HepG2 (cell line): ENCODE results near the gene INAFM1. TPM values are rescaled to one million over a fixed set of nuclear protein-coding genes. Genes with fewer than 3 reads are reported as not detected.

Source experiments
- ATAD3A ChIP-seq: sonication (generic); formaldehyde crosslinking; IDR thresholded peaks from 2 replicates; pipeline ENCODE4 v1.4.0; 2020; ENCODE audit warnings: missing genetic modification reagents
- CHCHD3 ChIP-seq: sonication (generic); formaldehyde crosslinking; IDR thresholded peaks from 2 replicates; pipeline ENCODE4 v1.8.0; 2022; ENCODE audit warnings: mild to moderate bottlenecking, missing genetic modification reagents, moderate library complexity
- EHMT2 ChIP-seq: fragments of 200-600 bp; sonication (generic); IDR thresholded peaks from 2 replicates; pipeline ENCODE4 v1.7.0; 2017; ENCODE audit warnings: antibody characterized with exemption, low read depth, low read length, borderline replicate concordance
- GMEB2 ChIP-seq: IDR thresholded peaks from 2 replicates; pipeline ENCODE4 v1.6.1; 2016; ENCODE audit warnings: missing biosample characterization, missing genetic modification reagents, low read depth
- GPN1 ChIP-seq: sonication (generic); formaldehyde crosslinking; IDR thresholded peaks from 2 replicates; pipeline ENCODE4 v1.5.1; 2020; ENCODE audit warnings: missing genetic modification reagents, borderline replicate concordance
- HNRNPK ChIP-seq: fragments of 200-400 bp; formaldehyde crosslinking; IDR thresholded peaks from 2 replicates; pipeline ENCODE4 v1.6.1; 2018; ENCODE audit warnings: low read length, low read depth, moderate library complexity, mild to moderate bottlenecking; ENCODE audit not compliant: poor library complexity, severe bottlenecking
- HOXA5 ChIP-seq: sonication (generic); formaldehyde crosslinking; IDR thresholded peaks from 2 replicates; pipeline ENCODE4 v1.4.0; 2020; ENCODE audit warnings: missing genetic modification reagents
- KDM3A ChIP-seq: IDR thresholded peaks from 2 replicates; pipeline ENCODE4 v1.6.1; 2018; ENCODE audit warnings: low read depth, missing compliant biosample characterization
- KDM5B ChIP-seq: sonication (generic); formaldehyde crosslinking; IDR thresholded peaks from 2 replicates; pipeline ENCODE4 v1.4.0; 2020; ENCODE audit warnings: missing genetic modification reagents, mild to moderate bottlenecking, borderline replicate concordance
- KLF13 ChIP-seq: sonication (generic); formaldehyde crosslinking; IDR thresholded peaks from 2 replicates; pipeline ENCODE4 v1.4.0; 2020; ENCODE audit warnings: mild to moderate bottlenecking, missing genetic modification reagents
- PLSCR1 ChIP-seq: sonication (generic); formaldehyde crosslinking; IDR thresholded peaks from 2 replicates; pipeline ENCODE4 v1.5.0; 2020; ENCODE audit warnings: missing genetic modification reagents, mild to moderate bottlenecking, borderline replicate concordance
- RAD21 ChIP-seq: fragments of 450-650 bp; formaldehyde crosslinking; IDR thresholded peaks from 2 replicates; pipeline ENCODE4 v1.5.0; 2020; ENCODE audit warnings: mild to moderate bottlenecking
- RFX3 ChIP-seq: IDR thresholded peaks from 2 replicates; pipeline ENCODE4 v1.6.1; 2016; ENCODE audit warnings: missing biosample characterization, missing genetic modification reagents
- SALL2 ChIP-seq: sonication (generic); formaldehyde crosslinking; IDR thresholded peaks from 2 replicates; pipeline ENCODE4 v1.8.1; 2023; ENCODE audit warnings: mild to moderate bottlenecking, missing genetic modification reagents, inconsistent platforms
- SAP130 ChIP-seq: IDR thresholded peaks from 2 replicates; pipeline ENCODE4 v1.6.1; 2016; ENCODE audit warnings: low read depth
- THRA ChIP-seq: sonication (generic); formaldehyde crosslinking; IDR thresholded peaks from 2 replicates; pipeline ENCODE4 v1.4.0; 2020; ENCODE audit warnings: missing genetic modification reagents, borderline replicate concordance
- ZBTB20 ChIP-seq: sonication (generic); formaldehyde crosslinking; IDR thresholded peaks from 2 replicates; pipeline ENCODE4 v1.8.1; 2023; ENCODE audit warnings: missing genetic modification reagents, low read depth, mild to moderate bottlenecking, borderline replicate concordance
- ZNF260 ChIP-seq: sonication (generic); formaldehyde crosslinking; IDR thresholded peaks from 2 replicates; pipeline ENCODE4 v1.4.0; 2020; ENCODE audit warnings: missing genetic modification reagents, low read depth, mild to moderate bottlenecking, borderline replicate concordance
- ZNF34 ChIP-seq: sonication (generic); formaldehyde crosslinking; IDR thresholded peaks from 2 replicates; pipeline ENCODE4 v1.4.0; 2020; ENCODE audit warnings: mild to moderate bottlenecking, missing genetic modification reagents, borderline replicate concordance
- ZNF343 ChIP-seq: sonication (generic); formaldehyde crosslinking; IDR thresholded peaks from 2 replicates; pipeline ENCODE4 v1.4.0; 2020; ENCODE audit warnings: mild to moderate bottlenecking, missing genetic modification reagents
- ZNF737 ChIP-seq: sonication (generic); formaldehyde crosslinking; IDR thresholded peaks from 2 replicates; pipeline ENCODE4 v1.5.0; 2020; ENCODE audit warnings: missing genetic modification reagents, mild to moderate bottlenecking, borderline replicate concordance
- ZNF816 ChIP-seq: sonication (generic); formaldehyde crosslinking; IDR thresholded peaks from 2 replicates; pipeline ENCODE4 v1.8.0; 2022; ENCODE audit warnings: missing genetic modification reagents, mild to moderate bottlenecking, borderline replicate concordance
- polyA plus RNA-seq, 8 experiments: library from polyadenylated mRNA; depleted of rRNA in 3 of 8; stranded (reverse) in 7 of 8; unstranded in 1 of 8; fragments of >200 nt; fragmentation: Illumina TruSeq in 4 of 8; extraction: Trizol in 4 of 8; gene quantifications; 2 replicates each; pipeline versions ENCODE4 v1.2.1 to v1.2.3, GENCODE V29; 2011 to 2016; ENCODE audit warnings: low read depth in 4 of 8, missing spikeins in 1 of 8, mixed read lengths in 1 of 8; ENCODE audit not compliant: insufficient read depth in 1 of 8
- total RNA-seq, 5 experiments: library from RNA; depleted of rRNA; stranded (reverse); fragments of >200 nt; fragmentation: Illumina TruSeq; extraction: Trizol; gene quantifications; 2 replicates each; pipeline ENCODE4 v1.2.3, GENCODE V29; 2016; ENCODE audit warnings: low read depth in 1 of 5
- TF ChIP-seq, protein P1 (sequence below): sonication (generic); formaldehyde crosslinking; IDR thresholded peaks from 2 replicates; pipeline ENCODE4 v1.5.1; 2020; ENCODE audit warnings: missing genetic modification reagents, mild to moderate bottlenecking, borderline replicate concordance

The INAFM1 gene
- total and polyA plus RNA-seq, 2 of the 13 experiments (the other 11 are each of a cell fraction or from before 2014, with no cell fraction given) = 0.88 to 1.9 TPM

- TF ChIP-seq ZNF816 (CRISPR knock-in tag) = no peak
- no peak for TF ChIP-seq GMEB2 (CRISPR knock-in tag)
- no peak for TF ChIP-seq ATAD3A
- TF ChIP-seq RFX3 (CRISPR knock-in tag) = no peak
- TF ChIP-seq RAD21 = no peak
- TF ChIP-seq HNRNPK = peak; percentile 8
- TF ChIP-seq ZNF737 (CRISPR knock-in tag) = no peak
- TF ChIP-seq GPN1 (CRISPR knock-in tag) = no peak
- no peak for TF ChIP-seq CHCHD3 (CRISPR knock-in tag)
- TF ChIP-seq THRA (CRISPR knock-in tag) = peak; percentile 32; the same call in 1 of the 2 replicates
- peak; percentile 53; the same call in 1 of the 2 replicates for TF ChIP-seq ZBTB20 (CRISPR knock-in tag)
- TF ChIP-seq KLF13 (CRISPR knock-in tag) = no peak
- TF ChIP-seq ZNF343 (CRISPR knock-in tag) = no peak
- no peak for TF ChIP-seq KDM5B
- no peak for TF ChIP-seq EHMT2
- no peak; the same call in none of the 2 replicates for TF ChIP-seq KDM3A (CRISPR knock-in tag)
- TF ChIP-seq SALL2 (CRISPR knock-in tag) = peak; percentile 70
- peak; percentile 60; the same call in 1 of the 2 replicates for TF ChIP-seq SAP130 (CRISPR knock-in tag)
- no peak for TF ChIP-seq ZNF260
- TF ChIP-seq ZNF34 (CRISPR knock-in tag) = no peak
- TF ChIP-seq, protein P1, sequence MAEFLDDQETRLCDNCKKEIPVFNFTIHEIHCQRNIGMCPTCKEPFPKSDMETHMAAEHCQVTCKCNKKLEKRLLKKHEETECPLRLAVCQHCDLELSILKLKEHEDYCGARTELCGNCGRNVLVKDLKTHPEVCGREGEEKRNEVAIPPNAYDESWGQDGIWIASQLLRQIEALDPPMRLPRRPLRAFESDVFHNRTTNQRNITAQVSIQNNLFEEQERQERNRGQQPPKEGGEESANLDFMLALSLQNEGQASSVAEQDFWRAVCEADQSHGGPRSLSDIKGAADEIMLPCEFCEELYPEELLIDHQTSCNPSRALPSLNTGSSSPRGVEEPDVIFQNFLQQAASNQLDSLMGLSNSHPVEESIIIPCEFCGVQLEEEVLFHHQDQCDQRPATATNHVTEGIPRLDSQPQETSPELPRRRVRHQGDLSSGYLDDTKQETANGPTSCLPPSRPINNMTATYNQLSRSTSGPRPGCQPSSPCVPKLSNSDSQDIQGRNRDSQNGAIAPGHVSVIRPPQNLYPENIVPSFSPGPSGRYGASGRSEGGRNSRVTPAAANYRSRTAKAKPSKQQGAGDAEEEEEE (CRISPR knock-in tag) = no peak
- no peak for TF ChIP-seq PLSCR1 (CRISPR knock-in tag)
- no peak for TF ChIP-seq HOXA5
Observed at GRCh38 chr19:47227352-47228167, 47.1 kb upstream of the INAFM1 start (continued).
